Measurements from ENCODE around the gene CDK3.

- TF ChIP-seq, protein P1, sequence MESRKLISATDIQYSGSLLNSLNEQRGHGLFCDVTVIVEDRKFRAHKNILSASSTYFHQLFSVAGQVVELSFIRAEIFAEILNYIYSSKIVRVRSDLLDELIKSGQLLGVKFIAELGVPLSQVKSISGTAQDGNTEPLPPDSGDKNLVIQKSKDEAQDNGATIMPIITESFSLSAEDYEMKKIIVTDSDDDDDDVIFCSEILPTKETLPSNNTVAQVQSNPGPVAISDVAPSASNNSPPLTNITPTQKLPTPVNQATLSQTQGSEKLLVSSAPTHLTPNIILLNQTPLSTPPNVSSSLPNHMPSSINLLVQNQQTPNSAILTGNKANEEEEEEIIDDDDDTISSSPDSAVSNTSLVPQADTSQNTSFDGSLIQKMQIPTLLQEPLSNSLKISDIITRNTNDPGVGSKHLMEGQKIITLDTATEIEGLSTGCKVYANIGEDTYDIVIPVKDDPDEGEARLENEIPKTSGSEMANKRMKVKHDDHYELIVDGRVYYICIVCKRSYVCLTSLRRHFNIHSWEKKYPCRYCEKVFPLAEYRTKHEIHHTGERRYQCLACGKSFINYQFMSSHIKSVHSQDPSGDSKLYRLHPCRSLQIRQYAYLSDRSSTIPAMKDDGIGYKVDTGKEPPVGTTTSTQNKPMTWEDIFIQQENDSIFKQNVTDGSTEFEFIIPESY (IDR thresholded peaks at IDR 0.05; ENCODE audit: extremely low read depth, insufficient replicate concordance, low read length) = no peak
- TF ChIP-seq CTCF (IDR thresholded peaks at IDR 0.05 in 2 of 3, conservative IDR thresholded peaks at IDR 0.05 in 1 of 3; ENCODE audit: borderline replicate concordance in 1 of 3, insufficient read depth in 1 of 3, low read depth in 2 of 3, low read length in 2 of 3) (no peak), RAD21 (IDR thresholded peaks at IDR 0.05; ENCODE audit: low read depth) (no peak), POLR2A (IDR thresholded peaks at IDR 0.05; ENCODE audit: borderline replicate concordance, extremely low read depth, insufficient read depth, insufficient read length) (no peak), POLR2AphosphoS5 (IDR thresholded peaks at IDR 0.05; ENCODE audit: low read depth, low read length) (no peak), REST (IDR thresholded peaks at IDR 0.05; ENCODE audit: low read depth) (no peak), JUND (IDR thresholded peaks at IDR 0.05) (no peak), ZFX (IDR thresholded peaks at IDR 0.05) (no peak), SRF (IDR thresholded peaks at IDR 0.05; ENCODE audit: low read depth) (no peak), EGR1 (IDR thresholded peaks at IDR 0.05; ENCODE audit: low read depth) (no peak), ELF1 (IDR thresholded peaks at IDR 0.05; ENCODE audit: borderline replicate concordance, low read depth) (no peak), TCF7L2 (IDR thresholded peaks at IDR 0.05; ENCODE audit: borderline replicate concordance, extremely low read depth, insufficient read depth, insufficient read length) (no peak)
- TF ChIP-seq, protein P2, sequence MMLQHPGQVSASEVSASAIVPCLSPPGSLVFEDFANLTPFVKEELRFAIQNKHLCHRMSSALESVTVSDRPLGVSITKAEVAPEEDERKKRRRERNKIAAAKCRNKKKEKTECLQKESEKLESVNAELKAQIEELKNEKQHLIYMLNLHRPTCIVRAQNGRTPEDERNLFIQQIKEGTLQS (IDR thresholded peaks at IDR 0.05) = no peak
Measured at GRCh38 chr17:75996665-75997590, 3.7 kb upstream of the CDK3 start.
